ENCODE data around the gene OR51L1.
"Not testable (repeated sequence)": the region's sequence is repeated elsewhere in the genome, so short reads cannot be mapped to it uniquely, and the experiment has no call there.

Gene OR51L1, protein sequence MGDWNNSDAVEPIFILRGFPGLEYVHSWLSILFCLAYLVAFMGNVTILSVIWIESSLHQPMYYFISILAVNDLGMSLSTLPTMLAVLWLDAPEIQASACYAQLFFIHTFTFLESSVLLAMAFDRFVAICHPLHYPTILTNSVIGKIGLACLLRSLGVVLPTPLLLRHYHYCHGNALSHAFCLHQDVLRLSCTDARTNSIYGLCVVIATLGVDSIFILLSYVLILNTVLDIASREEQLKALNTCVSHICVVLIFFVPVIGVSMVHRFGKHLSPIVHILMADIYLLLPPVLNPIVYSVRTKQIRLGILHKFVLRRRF

DNA sequence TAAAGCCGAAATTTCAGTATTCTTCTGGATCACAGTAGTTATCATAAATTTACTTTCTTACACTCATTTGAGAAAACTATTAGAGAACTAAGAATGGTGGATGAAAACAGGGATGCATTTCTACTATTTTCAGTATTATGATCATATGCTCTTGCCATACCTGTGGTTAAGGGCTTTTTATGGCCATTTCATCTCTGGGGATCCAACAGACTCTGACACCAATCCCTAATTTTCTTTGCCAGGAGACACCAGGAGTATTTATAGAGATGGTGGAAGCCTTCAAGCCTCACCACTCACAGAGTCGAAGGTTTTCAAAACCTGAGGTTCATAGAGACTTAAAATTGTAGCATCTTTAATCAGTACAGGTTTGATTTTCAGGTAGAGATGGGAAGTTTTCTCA, at the start of gene OR51L1:
Gene OR51L1, plus strand, starts transcription at position 301 of the 400 bp plus-strand sequence. CDS start 4,132 bp downstream, outside the sequence.
- TF ChIP-seq, protein P1, sequence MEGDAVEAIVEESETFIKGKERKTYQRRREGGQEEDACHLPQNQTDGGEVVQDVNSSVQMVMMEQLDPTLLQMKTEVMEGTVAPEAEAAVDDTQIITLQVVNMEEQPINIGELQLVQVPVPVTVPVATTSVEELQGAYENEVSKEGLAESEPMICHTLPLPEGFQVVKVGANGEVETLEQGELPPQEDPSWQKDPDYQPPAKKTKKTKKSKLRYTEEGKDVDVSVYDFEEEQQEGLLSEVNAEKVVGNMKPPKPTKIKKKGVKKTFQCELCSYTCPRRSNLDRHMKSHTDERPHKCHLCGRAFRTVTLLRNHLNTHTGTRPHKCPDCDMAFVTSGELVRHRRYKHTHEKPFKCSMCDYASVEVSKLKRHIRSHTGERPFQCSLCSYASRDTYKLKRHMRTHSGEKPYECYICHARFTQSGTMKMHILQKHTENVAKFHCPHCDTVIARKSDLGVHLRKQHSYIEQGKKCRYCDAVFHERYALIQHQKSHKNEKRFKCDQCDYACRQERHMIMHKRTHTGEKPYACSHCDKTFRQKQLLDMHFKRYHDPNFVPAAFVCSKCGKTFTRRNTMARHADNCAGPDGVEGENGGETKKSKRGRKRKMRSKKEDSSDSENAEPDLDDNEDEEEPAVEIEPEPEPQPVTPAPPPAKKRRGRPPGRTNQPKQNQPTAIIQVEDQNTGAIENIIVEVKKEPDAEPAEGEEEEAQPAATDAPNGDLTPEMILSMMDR (IDR thresholded peaks at IDR 0.05; ENCODE audit: insufficient read depth, low read depth, low read length, missing control alignments) = no peak
- H3K4me3 ChIP-seq (ENCODE audit: low read length) = no peak within 1 kb of the TSS
- no peak for DNase-seq (ENCODE audit: low read depth)

GRCh38 chr11:4947505-4947904, 47.1 kb upstream of the OR51L1 start, which contains the start of gene OR51A4:
Gene OR51A4, minus strand, starts transcription at chr11:4947605. Its CDS starts 505 bp downstream, at chr11:4947100.
- TF ChIP-seq, protein P1 (IDR thresholded peaks at IDR 0.05; ENCODE audit: insufficient read depth, low read depth, low read length, missing control alignments) = no peak
- no peak for DNase-seq (ENCODE audit: low read depth)
- H3K4me3 ChIP-seq (ENCODE audit: low read length) = no peak within 1 kb of the TSS

DNA sequence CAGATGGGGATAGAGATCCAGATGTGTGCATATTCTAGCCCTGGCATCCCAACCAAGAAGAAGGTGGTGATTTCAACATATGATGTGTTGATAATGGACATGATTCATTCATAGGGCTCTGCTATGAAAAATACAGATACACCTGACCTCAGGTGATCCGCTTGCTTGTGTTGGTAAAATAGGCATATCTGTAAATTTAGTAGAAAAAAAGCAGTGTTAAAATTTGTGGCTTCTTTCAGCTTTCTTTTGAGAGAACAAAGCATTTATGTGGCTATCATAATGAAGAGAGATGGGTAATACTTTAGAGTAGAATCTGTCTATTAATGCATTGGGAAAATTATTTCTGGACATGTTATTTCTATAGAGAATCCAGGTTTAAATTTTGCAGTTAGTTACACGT, 39.0 kb upstream of the OR51L1 start, which contains the start of gene OR51A2:
Gene OR51A2, minus strand, starts transcription at position 101 of the 400 bp plus-strand sequence. Its CDS starts 0 bp downstream, at position 101.
- DNase-seq (ENCODE audit: low read depth); H3K4me3 ChIP-seq (ENCODE audit: low read length): not testable (repeated sequence)

DNA sequence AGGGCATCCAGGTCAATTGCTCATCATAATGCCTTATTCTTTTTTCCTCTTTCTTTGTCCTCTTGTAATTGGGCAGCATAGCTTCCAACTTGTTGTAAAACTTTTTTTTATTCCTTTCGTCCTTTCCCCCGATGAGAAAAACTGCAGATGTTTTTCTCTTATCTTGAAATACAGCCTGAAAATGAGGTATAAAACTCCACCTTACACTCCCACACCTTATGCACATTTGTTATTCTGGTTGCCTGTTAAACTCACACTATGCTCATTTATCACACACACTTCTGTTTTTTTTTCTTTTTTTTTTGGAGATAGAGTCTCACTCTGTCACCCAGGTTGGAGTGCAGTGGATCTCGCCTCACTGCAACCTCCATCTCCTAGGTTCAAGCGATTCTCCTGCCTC, 37.3 kb upstream of the OR51L1 start:
- H3K4me3 ChIP-seq (ENCODE audit: low read length) = no peak overlapping the region
- DNase-seq (ENCODE audit: low read depth) = no peak
- TF ChIP-seq, protein P1 (IDR thresholded peaks at IDR 0.05; ENCODE audit: insufficient read depth, low read depth, low read length, missing control alignments) = no peak

DNA sequence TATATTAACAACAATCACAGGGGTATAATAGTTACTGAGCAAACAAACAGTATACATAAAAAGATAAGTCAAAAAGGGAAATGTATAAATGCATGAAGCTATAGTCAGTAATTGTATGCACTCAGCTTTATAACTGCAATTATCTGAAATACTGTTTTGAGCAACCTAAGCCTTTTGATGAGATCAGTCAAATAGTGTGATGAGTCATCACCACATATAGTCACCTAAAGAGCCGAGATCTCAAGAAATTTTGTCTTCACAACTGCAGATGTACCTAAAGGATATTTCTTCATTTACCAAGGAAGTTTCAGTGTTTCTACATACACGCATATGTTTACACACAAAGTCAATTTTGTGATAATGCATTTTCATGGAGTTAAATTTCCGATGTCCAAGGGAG, 33.8 kb upstream of the OR51L1 start:
- TF ChIP-seq, protein P1 (IDR thresholded peaks at IDR 0.05; ENCODE audit: insufficient read depth, low read depth, low read length, missing control alignments) = no peak
- peak; percentile 1 for DNase-seq (ENCODE audit: low read depth)
- no peak overlapping the region for H3K4me3 ChIP-seq (ENCODE audit: low read length)

- no peak for DNase-seq (ENCODE audit: low read depth)
Measured at GRCh38 chr11:4962816-4963215, 31.8 kb upstream of the OR51L1 start.

DNA sequence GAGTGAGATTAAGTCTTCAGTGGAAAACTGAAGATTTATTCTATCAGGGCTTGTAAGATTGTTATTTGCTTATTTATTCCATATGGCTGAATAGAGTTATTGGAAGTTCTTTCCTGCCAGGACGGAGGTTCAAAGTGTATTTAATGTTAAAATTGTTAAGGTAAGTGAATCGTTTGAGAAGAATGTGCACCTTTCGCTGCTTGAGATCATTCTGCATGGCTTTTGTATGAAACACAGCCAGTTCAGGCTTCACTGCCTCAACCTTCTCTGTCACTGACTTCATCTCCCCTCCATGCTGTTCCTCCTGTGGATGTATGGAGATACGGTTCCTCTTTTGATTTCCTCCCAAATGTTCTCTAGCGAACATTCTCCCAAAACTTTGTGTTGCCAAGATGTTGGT, 19.2 kb upstream of the OR51L1 start:
- DNase-seq (ENCODE audit: low read depth) = no peak
- TF ChIP-seq, protein P1 (IDR thresholded peaks at IDR 0.05; ENCODE audit: insufficient read depth, low read depth, low read length, missing control alignments) = no peak

More at GRCh38 chr11:4962816-4963215, 31.8 kb upstream of the OR51L1 start:
- TF ChIP-seq, protein P1 (IDR thresholded peaks at IDR 0.05; ENCODE audit: insufficient read depth, low read depth, low read length, missing control alignments) = no peak
- no peak overlapping the region for H3K4me3 ChIP-seq (ENCODE audit: low read length)

More for the DNA sequence above, 19.2 kb upstream of the OR51L1 start:
- no peak overlapping the region for H3K4me3 ChIP-seq (ENCODE audit: low read length)
